Measurements from ENCODE around the gene NEURL2.

The NEURL2 gene

GRCh38 chr20:45845452-45845851 is 45.6 kb downstream of the NEURL2 start:
- Histone ChIP-seq H3K4me1 (ENCODE audit: control insufficient read depth in 1 of 2, insufficient read depth in 2 of 2, low read length in 2 of 2) (peaks cover 6 to 32% of the 10 kb centered on the region in 2 donors), H3K9me3 (ENCODE audit: control insufficient read depth in 1 of 2, low read length in 2 of 2) (no peaks in the 10 kb centered on the region), H3K27ac (ENCODE audit: low read length) (no peak overlapping the region), H3K36me3 (ENCODE audit: control insufficient read depth in 1 of 2, insufficient read depth in 2 of 2, low read length in 2 of 2) (peaks cover 36 to 53% of the 10 kb centered on the region in 2 donors), H3K4me3 (ENCODE audit: low read depth in 1 of 2, low read length in 2 of 2) (no peak overlapping the region), H3K27me3 (ENCODE audit: low read depth, low read length) (no peaks in the 10 kb centered on the region)

GRCh38 chr20:45843506-45843905 is 47.5 kb downstream of the NEURL2 start:
- Histone ChIP-seq H3K4me3 (ENCODE audit: low read depth in 1 of 2, low read length in 2 of 2) (no peak overlapping the region), H3K36me3 (ENCODE audit: control insufficient read depth in 1 of 2, insufficient read depth in 2 of 2, low read length in 2 of 2) (peaks cover 39 to 58% of the 10 kb centered on the region in 2 donors), H3K27me3 (ENCODE audit: low read depth, low read length) (no peaks in the 10 kb centered on the region), H3K9me3 (ENCODE audit: control insufficient read depth in 1 of 2, low read length in 2 of 2) (no peaks in the 10 kb centered on the region), H3K27ac (ENCODE audit: low read length) (no peak overlapping the region), H3K4me1 (ENCODE audit: control insufficient read depth in 1 of 2, insufficient read depth in 2 of 2, low read length in 2 of 2) (peaks cover 6 to 32% of the 10 kb centered on the region in 2 donors)

GRCh38 chr20:45842169-45842812 is 48.7 kb downstream of the NEURL2 start:
- Histone ChIP-seq H3K4me3 (ENCODE audit: low read depth in 1 of 2, low read length in 2 of 2) (no peak overlapping the region), H3K4me1 (ENCODE audit: control insufficient read depth in 1 of 2, insufficient read depth in 2 of 2, low read length in 2 of 2) (peaks cover 6 to 32% of the 10 kb centered on the region in 2 donors), H3K27ac (ENCODE audit: low read length) (peak overlapping the region; percentile 50), H3K36me3 (ENCODE audit: control insufficient read depth in 1 of 2, insufficient read depth in 2 of 2, low read length in 2 of 2) (peaks cover 39 to 55% of the 10 kb centered on the region in 2 donors), H3K27me3 (ENCODE audit: low read depth, low read length) (no peaks in the 10 kb centered on the region), H3K9me3 (ENCODE audit: control insufficient read depth in 1 of 2, low read length in 2 of 2) (no peaks in the 10 kb centered on the region)

- peaks cover 6 to 38% of the 10 kb centered on the region in 2 donors for H3K4me1 ChIP-seq (ENCODE audit: control insufficient read depth in 1 of 2, insufficient read depth in 2 of 2, low read length in 2 of 2)
- no peak overlapping the region for H3K27ac ChIP-seq (ENCODE audit: low read length)
- H3K9me3 ChIP-seq (ENCODE audit: control insufficient read depth in 1 of 2, low read length in 2 of 2), result no peaks in the 10 kb centered on the region
- H3K4me3 ChIP-seq (ENCODE audit: low read depth in 1 of 2, low read length in 2 of 2), result no peak overlapping the region
- H3K36me3 ChIP-seq (ENCODE audit: control insufficient read depth in 1 of 2, insufficient read depth in 2 of 2, low read length in 2 of 2), result peaks cover 39 to 55% of the 10 kb centered on the region in 2 donors
- H3K27me3 ChIP-seq (ENCODE audit: low read depth, low read length), result no peaks in the 10 kb centered on the region
Measured at GRCh38 chr20:45841407-45842129, 49.4 kb downstream of the NEURL2 start.

GRCh38 chr20:45840700-45841198 is 50.3 kb downstream of the NEURL2 start:
- Histone ChIP-seq H3K36me3 (ENCODE audit: control insufficient read depth in 1 of 2, insufficient read depth in 2 of 2, low read length in 2 of 2) (peaks cover 34 to 55% of the 10 kb centered on the region in 2 donors), H3K4me3 (ENCODE audit: low read depth in 1 of 2, low read length in 2 of 2) (no peak overlapping the region), H3K27ac (ENCODE audit: low read length) (no peak overlapping the region), H3K4me1 (ENCODE audit: control insufficient read depth in 1 of 2, insufficient read depth in 2 of 2, low read length in 2 of 2) (peaks cover 6 to 44% of the 10 kb centered on the region in 2 donors), H3K9me3 (ENCODE audit: control insufficient read depth in 1 of 2, low read length in 2 of 2) (no peaks in the 10 kb centered on the region), H3K27me3 (ENCODE audit: low read depth, low read length) (no peaks in the 10 kb centered on the region)

Data from muscle layer of duodenum (tissue), 2 donors.